GM19324 (cell line): ENCODE results near the gene CSRP1.
A peak's percentile ranks its signal among the peaks of the same experiment; 100 is the strongest.
"Not testable (repeated sequence)": the region's sequence is repeated elsewhere in the genome, so short reads cannot be mapped to it uniquely, and the experiment has no call there.

Source experiments
- ATAC-seq: cut with Tn5 transposase; IDR thresholded peaks from one replicate; pipeline ENCODE4 v1.9.1; 2021; ENCODE audit warnings: mild to moderate bottlenecking, moderate library complexity; ENCODE audit not compliant: unreplicated experiment, low FRiP score

CSRP1 gene

DNA sequence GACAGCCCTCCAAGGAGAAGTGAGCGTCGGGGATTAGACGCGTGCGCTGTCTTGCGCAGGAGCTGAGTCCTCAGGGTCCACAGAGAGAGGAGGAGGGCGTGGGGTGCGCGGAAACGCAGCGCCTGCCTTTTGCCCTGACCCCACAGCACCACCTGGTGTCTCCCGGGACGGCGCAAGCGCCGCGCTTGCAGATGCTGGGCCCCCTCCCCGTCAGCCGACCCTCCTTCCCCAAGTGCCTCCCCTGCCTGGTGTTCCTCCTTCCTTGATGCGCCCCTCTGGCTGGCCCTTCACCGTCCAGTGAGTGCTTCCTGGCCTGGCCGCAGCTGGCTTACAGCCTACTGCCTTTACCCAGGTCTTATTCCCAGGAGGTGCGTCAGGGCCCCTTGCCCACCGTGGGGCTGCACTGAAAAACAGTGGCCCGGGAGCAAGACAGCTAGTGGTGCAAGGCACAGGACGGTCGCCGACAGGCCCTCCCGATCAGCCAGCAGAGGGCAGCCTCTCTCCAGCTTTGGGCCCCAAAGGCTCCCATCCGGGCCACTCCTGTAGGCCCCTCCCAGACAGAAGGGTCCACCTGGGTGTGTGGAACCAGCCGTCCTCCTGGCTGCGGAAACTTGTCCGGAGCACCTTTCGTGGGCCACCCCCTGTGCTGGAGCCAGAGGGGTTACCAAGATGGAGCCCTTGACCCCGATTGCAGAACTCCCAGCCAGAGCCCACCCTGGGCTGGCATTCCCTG is 25.0 kb downstream of the CSRP1 start:
- peak; percentile 72 for ATAC-seq

DNA sequence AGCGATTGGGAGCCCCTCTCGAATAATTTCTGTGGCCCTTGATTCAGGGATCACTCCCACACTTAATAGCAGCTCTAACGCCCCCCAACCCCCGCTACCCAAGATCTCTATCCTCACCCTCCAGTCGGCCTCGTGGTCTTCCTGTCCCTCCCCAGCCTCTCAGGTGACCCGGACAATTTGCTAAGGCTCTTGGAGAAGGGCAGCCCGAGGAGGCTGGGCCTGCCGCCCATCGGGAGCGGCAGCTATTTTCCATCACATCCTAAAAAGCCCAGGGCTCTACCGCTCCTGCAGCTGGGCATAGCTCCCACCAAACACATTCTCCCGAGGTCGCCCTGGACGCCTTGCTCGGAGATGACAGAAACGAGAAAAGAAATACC is 25.9 kb downstream of the CSRP1 start:
- ATAC-seq: no peak

DNA sequence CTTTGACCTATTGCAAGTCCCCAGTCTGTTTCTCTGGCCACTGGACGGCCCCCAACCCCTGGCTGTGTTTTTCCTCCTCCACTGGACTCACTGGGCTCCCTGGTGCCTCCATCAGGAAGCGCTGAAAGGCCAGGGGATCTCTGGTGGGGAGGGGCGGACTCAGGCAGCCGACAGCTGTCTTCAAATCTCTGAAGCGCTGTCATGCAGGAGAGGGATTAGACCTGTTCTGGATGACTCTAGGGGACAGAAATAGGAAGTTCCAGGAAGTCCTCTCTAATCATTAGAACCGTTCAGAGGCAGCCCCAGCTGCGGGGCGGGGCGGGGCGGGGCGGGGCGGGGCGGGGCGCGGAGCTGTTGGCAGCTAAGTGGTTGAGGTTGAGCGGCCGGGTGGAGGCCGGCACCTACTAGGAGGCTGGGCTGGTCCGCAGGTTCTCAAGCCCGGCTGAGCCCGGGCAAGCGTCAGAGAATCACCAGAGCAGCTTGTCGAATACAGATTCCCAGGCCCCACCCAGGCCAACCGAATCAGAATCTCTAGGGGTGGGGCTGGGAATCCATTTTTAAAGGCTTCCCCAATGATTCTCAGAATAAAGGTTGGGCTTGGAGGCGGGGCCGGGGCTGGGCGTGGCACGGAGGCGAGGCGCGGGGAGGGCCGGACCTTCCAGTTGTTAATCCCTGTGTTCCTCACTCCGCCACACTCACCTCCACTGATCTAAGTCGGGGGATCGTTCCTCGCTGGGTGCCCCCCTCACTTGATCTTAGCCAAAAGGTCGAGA is 26.5 kb downstream of the CSRP1 start:
- ATAC-seq: peak; percentile 42

DNA sequence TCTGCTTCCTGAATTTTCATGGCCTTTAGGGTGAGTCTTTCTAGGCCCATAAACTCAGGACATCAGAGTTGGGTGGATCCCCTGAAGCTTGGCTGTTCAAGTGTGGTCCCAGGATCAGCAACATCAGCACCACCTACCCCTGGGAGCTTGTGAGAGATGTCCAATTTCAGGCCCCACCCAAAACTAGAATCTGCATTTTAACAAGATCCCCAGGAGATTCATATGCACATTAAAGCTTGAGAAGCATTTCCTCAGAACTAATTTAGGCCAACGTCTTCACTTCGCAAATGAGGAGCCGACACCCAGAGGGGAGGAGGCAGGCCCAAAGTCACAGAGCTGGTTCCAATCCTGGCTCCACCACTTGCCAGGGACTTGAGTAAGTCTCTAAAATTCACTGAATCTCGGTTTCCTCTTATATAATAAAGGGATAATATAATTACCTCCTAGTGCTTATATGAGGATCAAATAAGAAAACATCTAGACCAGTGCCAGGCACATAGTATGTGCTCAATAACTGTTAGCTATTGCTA is 27.7 kb downstream of the CSRP1 start:
- ATAC-seq: no peak

DNA sequence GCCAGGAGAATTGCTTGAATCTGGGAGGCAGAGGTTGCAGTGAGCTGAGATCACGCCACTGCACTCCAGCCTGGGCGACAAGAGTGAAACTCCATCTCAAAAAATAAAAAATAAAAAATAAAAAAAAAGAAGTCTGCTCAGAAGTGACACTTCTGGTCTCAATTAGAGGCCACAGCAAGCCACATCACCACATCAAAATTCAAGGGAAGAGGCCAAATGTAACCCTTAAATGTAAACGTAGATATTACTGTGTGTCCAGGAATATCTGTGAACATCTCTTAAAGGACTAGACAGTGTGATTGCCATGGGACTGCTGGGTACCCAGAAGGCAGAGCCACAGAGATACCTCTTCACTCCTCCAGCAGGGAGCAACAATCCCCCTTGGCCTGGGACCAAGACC is 28.3 kb downstream of the CSRP1 start:
- ATAC-seq: not testable (repeated sequence)

DNA sequence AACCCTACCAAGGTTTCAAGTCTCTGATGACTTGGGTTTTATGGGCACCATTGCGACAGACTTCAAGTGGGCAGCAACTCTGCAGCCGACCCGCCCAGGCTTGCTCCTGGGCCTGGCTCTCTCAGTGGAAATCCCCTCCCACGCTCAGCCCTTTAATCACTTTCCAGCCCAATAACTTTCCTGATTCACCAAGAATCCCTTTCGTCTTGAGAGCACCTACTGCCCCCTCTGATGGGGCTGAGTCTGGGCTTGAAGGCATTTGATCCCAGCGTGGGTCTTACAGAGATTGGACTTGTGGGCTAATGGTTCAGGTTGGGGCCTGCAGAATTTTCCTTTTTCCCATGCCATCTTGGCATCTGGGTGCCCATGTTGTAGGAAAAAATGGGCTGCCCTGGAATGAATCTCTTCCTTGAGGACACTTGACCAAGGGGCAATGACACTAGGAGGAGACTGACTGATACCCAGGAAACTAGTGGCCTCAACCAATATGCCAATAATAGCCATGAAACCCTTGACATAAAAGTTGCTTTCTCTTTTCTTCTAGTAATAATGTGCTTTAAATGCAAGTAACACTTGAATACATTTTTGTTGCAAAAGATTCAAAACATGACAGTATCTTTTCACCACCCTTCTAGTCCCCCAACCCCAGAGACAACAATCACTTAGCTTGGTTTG is 30.1 kb downstream of the CSRP1 start:
- ATAC-seq: no peak

DNA sequence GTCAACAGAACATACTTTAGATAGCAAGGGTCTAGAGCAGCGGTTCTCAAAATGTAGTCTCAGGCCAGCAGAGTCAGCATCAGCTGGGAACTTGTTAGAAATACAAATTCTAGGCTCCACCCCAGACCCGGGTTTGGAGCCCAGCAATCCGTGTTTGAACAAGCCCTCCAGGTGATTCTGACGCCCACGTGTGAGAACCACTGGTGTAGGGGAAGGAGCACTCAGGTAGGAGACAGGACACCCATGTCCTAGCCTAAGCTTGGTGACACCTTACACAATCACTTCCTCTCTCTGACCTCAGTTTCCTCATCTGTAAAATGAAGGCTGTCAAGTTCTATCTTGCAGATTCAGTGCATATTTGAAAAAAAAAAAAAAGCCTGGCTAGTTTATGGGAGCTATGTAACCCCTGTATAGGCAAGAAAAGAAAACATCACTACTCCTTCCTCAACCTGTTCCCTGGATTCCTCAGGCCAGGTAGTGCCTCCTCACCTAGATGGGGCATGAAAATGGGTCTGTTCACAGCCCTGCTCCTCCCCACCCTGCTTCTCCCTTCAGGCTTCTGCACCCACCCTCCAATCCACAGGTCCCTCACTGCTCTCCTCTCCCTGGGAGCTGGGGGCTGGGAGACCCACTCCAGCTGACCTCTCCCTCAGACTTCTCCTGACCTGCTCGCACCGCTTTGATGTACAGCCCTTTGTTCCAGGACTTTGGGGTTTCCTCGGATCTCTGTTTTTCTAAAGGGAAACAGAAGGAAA is 30.8 kb downstream of the CSRP1 start:
- ATAC-seq: no peak

DNA sequence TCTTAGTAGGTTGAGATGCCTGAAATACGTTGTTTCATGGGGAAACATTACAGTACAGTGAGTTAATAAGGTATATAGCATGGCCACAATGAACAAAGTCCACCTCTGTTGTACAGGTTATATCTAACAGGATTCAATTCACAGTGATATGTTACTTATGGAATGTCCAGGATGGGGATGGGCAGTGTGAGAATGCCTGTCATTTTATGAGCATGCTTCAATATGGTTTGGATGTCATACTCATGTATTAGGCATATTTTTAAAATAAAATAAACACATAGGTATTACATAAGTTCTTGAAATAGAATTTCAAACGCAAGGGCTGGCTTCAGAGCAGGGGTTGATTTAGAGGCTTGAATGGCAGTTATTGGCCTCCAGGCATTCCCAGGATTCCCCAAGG is 31.8 kb downstream of the CSRP1 start:
- ATAC-seq: no peak

DNA sequence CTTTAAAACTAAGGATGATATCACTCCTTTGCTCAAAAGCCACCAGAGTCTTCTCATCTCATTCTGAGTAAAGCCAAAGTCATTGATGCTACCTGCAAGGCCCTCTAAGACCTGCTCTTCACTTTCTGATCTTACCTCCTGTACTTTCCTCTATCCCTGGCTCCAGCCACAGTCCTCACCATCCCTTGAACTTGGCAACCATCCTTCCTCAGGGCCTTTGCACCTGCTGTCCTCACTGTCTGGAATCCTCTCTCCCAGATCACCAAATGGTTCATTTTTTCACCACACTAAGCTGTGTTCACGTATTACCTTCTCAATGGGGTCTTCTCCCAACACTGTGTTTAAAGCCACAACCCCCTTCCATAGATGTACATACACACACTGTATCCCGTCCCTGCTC is 33.6 kb downstream of the CSRP1 start:
- no peak for ATAC-seq

DNA sequence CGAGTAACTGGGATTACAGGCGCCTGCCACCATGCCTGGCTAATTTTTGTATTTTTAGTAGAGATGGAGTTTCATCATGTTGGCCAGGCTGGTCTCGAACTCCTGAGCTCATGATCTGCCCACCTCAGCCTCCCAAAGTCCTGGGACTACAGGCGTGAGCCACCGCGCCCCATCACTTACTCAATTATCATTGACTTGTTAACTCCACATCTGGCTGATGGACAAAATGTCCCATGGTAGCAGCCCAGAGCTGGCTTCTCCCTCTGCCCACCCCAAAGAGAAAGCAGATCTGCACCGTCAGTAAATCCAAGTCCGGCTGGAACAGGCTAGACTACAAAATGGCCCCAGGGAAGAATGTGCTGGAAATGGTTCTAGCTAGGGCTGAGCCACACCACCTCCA is 34.6 kb downstream of the CSRP1 start:
- not testable (repeated sequence) for ATAC-seq

DNA sequence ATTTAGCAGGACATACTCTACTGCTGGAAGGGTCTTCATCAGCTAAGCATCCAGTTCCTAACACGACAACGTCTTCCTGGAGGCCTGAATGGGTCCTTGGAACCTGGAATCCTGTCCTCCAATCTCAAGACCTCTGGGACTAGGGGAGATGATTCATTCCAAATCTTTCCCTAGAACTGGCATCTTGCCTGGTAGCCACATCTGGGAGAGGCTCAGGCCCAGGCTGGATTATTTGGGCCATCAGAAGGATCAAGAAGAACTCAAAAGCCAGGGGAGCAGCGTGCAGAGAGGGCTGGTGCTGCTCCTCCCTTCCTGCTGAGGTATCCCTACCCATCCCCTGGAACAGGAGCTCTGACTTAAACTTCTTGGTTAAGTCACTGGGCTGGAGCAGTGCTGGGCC is 35.2 kb downstream of the CSRP1 start:
- ATAC-seq: no peak

DNA sequence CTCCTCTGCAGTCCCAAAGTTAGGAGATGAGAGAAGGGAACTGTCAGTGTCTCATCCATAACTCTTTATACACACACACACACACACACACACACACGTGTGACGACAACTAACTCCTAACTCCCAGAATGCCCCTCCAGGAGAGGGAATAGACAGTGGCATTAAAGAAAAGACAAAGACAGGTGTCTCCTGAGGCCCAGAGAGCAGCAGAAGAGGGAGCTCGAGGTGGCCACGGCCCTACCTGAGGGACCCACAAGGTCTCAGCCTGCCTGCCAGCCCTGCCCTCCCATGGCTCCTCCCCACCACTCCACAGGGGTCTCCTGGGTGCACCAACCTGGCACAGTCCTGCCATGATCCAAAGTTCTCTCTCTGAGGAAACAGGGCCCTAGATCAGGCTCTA is 36.3 kb downstream of the CSRP1 start:
- ATAC-seq: no peak

DNA sequence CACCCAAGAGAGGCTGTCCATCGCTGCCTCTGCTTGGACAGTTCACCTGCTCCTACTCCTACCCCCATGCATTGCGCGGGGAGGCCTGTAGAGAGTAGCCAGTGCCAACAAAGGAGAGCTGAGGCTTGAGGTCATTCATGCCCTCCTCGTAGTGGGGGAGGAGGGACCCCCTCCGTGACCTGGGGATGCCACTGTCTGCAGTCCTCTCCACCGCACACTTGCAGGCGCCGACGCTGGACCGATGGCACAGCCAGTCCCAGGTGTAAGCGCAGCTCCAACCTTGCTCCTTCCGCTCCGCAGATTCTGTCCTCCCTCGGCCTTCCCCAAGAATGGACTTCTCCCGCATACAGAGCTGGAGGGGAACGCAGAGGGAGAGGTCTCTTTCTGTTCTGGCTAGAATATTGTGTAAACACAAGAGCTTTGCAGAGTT is 37.3 kb downstream of the CSRP1 start:
- no peak for ATAC-seq

DNA sequence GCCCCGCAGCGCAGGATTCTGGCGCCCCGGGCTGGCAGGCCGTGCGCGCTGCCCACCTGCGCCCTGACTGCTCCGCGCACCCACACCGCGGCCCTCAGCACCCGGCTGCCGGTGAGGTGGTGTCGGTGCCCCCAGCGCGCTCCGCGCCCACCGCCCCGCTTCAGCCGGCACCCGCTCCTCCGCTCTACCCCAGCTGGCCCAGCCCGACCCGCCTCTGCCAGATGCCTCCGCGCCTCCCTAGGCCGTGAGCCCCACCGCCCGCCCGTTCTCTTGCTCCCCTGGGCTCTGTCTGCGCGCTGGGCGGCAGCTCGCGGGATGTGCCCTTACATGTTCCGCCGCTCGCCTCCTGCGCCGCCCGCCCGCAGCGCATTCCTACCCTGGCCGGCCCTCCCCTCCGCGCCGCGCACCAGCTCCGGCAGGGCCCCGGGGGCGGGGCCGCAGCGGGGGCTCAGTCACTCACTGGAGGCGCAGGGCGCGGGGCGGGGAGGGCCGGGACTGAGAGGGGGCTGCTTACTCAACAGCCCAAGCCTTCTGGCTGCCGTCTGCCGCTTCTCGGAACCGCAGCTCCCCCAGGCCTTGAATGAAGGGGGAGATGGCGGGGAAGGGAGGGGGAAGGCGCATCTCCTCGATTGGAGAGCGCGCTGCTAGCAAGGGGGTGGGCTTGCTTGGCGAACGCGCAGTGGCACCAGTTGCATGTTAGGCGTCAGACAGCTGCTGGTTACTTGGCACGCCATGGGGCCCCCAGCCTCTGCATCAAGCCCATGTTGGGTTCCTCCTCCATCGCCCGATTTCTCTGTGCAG is 37.9 kb downstream of the CSRP1 start, which contains the start of gene PHLDA3:
Gene PHLDA3 (minus strand): TSS at position 345 of the 801 bp plus-strand sequence. CDS start 402 bp downstream, outside the sequence.
- ATAC-seq: peak; percentile 73

DNA sequence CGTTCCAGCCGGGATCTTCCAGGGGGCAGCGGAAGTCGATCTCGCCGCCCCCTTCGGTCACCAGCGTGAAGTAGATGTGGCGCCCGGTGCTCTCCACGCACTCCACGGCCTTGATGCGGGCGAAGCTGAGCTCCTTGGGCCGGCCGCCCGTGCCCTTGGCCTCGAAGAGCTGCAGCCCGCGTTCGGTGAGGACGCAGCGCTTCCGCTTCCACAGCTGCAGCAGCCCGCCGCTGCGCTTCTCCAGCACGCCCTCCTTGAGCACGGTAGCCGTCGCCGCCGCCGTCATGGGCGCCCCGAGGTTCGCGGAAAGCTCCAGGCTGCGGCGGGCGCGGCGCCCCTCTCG is 38.5 kb downstream of the CSRP1 start:
- ATAC-seq: no peak

DNA sequence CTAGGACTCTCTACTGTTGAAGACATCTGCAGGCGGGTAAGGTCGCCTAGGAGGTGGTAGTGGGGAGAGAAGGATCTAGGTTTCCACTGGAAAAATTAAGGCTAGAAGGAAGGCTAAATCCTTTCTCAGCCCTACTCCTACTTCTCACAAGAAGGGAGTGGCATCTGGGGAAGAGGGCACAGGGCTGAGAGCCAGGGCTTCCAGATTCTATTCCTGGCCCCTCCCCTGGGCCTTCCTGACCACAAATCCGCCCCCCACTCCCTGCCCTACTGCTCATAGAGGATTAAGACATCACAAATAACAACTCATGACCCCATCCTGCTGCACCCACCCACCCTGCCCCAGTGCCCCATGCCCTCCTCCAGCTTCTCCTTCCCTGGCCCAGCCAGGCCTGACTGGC is 40.4 kb downstream of the CSRP1 start:
- ATAC-seq: no peak

DNA sequence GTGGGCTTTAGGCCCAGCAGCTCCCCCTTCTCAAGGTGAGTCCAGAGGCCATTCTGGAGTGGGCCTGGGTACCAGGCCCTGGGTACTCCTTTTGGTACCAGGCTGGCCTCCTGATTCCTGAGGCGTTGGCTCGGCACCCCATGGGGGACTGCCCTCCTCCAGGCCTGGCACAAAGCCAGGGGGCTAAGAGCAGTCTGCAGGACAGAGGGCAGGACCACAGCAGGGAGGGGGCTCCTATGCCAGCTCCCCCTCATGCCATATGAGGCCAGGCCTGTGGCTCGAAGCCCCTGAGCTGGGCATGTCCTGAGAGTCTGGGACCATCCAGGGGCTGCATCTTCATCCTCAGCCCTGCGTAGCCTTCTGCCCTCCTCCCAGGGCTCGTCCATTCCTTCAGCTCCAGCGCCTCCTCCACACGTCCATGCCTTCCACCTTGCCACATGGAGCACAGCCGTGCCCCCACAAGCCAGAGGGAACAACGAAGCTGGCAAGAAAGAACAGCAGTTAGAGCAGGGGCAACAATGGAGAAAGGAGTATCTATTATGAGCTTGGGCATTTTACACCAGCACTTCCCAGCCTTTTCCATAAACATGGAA is 41.1 kb downstream of the CSRP1 start:
- ATAC-seq: no peak

DNA sequence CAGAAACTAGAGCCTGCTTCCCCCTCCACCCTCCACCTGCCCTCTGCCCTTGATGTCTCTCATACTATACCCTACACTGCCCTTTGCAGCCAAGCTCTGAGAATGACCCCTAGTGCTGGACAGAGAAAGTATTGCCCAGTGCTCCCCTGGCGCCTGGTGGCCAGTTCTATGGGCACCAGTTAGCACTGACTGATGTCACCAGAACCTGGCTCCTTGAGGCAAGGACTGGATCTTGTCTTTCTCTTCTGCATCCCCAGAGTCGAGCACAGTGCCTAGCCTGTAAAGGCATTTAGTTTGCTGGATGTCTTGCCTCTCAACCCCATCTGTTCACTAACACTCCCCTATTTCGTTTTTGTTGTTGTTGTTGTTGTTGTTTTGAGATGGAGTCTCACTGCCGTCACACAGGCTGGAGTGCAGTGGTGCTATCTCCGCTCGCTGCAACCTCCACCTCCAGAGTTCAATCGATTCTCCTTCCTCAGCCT is 43.8 kb downstream of the CSRP1 start:
- ATAC-seq: no peak
